NOMO-1 treated with DMSO at 0.1 percent for 48 hours (cell line): ENCODE results near the gene UTP18.
"Not testable (repeated sequence)": the region's sequence is repeated elsewhere in the genome, so short reads cannot be mapped to it uniquely, and the experiment has no call there.

Experiments used
- DNase-seq: peaks from one replicate; lab custom pipeline; 2025; ENCODE audit not compliant: unreplicated experiment; lab: John Stamatoyannopoulos, UW

UTP18 gene

DNA sequence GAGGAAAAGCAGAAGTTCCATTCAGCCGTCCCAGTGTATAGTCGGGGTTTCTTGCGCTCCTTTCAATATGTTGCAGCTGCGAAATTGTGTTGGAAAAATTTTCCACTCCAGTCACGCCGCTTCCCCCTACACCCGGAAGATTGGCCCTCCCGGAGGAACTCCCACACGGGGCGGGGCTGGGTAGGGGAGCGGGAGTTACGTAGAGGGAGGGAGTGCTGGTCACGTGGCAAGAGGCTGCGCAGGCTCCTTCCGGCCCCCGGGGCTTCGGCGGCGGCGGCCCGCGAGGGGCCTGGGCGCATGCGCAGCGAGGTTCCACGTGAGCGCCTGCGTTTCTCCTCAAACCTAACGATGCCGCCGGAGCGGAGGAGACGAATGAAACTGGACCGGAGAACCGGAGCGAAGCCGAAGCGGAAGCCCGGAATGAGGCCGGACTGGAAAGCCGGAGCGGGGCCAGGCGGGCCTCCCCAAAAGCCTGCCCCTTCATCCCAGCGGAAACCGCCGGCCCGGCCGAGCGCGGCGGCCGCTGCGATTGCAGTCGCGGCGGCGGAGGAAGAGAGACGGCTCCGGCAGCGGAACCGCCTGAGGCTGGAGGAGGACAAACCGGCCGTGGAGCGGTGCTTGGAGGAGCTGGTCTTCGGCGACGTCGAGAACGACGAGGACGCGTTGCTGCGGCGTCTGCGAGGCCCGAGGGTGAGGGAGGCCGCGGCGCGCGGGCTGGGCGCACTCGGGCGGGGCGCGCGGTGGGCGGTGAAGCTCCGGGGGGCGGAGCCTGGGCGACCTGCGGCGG is at the start of gene UTP18:
UTP18 (plus strand) TSS at position 310 of the 787 bp plus-strand sequence; CDS start at position 349, 39 bp downstream.
- peak; percentile 96 for DNase-seq

DNA sequence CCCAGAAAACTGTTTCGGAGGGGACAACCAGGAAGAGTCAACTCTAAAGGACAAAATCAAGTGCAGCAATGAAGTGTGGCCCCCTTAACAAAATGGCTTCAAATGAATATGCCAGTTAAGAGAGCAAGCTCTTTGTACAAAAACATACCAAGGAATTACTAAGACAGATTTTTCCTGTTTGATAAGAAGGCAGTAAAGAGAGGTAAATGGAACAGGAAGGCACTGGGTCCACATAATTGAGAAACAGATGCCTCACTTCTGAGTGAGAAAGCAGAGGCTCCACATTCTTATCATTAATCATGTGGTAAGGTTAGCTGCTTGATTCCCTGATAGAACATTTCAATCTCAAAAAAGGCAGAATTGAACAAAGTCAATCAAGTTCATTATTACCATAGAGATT is 45.4 kb upstream of the UTP18 start:
- DNase-seq: no peak

DNA sequence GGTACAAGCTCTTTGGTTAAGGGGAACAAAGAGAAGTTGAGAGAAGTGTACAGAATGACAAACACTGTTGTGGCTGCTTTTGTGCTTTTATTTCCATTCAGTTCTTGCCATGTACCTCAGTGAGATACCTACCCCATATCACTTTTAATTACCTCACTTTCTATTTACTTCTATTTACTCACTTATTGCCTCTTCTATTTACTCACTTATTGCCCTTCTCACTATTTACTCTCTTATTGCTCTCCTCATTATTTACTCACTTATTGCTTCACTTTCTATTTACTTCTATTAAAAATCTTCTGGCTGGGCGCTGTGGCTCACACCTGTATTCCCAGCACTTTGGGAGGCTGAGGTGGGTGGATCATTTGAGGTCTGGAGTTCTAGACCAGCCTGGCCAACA is 42.4 kb upstream of the UTP18 start:
- DNase-seq: no peak

DNA sequence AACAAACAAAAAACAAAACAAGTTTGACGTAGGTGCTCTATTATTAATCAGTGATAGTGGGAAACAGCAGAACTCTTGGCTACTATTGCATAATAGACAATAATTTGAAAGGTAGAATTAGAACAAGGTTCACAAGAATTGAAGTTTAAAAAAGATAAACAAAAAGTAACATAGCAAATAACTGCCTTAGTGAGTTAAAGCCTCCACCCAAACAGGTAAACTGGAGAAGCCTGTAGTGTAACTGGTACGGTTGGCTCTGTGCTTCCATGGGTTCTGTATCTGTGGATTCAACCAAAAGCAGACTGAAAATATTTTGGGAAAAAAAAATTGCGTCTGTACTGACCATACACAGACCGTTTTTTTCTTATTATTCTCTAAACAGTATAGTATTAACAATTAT is 39.0 kb upstream of the UTP18 start:
- no peak for DNase-seq

DNA sequence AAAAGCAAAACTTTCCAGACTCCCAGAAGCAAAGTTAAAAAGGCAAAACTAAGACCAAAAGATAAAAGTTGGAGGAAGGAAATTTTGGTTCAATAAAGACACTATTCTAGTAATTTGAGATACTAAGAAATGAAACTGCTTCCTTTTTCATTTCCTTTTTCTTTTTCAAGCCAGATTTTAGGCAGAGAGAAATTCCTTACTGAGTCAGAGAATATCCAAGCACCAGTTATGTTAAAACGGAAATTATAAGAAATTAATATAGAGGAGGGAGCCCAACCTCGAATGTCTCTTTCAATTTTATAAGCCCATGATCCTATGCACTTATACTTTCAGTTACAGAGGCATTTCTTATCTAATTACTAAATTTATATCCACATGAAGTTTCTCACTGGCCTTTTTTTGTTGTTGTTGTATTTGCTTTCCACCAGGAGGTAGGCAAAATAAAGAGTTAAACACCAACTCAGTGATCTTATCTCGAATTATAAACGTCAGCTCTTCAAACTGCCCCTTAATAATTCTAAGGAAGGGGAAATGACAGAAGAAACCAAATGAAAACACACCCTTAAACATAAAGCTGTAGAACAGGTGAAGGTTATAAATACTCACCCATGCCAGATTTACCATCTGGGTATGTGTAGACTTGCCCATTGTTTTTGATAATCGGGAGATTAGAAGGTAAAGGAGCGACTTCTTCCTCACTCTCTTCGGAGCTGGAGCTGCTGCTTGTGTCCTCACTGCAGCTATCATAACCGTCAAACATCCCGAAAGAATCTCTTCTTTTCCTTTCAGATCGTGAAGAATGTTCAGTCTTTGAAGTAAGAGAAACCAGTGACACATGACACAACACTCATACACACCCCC is 35.7 kb upstream of the UTP18 start:
- no peak for DNase-seq

DNA sequence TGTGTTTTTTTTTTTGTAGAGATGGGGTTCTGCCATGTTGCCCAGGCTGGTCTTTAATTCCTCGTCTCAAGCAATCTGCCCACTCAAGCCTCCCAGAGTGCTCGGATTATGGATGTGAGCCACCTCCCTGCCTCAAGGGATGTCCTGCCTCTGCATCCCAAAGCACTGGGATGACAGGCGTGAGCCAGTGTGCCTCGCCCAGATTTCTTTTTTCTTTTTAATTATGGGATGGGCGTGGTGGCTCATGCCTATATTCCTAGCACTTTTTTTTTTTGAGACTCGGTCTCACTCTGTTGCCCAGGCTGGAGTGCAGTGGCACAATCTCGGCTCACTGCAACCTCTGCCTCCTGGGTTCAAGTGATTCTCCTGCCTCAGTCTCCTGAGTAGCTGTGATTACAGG is 34.8 kb upstream of the UTP18 start:
- DNase-seq: not testable (repeated sequence)

DNA sequence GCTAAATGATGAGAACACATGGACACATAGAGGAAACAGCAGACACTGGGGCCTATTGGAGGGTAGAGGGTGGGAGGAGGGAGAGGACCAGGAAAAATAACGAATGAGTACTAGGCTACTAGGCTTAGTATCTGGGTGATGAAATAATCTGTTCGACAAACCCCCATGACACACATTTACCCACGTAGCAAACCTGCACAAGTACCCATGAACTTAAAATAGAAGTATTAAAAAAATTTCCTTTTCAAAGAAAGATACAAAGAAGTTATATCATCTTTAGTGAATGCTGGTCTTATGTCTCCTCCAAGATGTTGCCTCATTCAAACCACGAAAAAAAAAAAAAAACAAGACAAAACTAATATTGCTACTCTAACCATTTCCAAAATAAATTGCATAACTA is 32.2 kb upstream of the UTP18 start:
- DNase-seq: no peak

DNA sequence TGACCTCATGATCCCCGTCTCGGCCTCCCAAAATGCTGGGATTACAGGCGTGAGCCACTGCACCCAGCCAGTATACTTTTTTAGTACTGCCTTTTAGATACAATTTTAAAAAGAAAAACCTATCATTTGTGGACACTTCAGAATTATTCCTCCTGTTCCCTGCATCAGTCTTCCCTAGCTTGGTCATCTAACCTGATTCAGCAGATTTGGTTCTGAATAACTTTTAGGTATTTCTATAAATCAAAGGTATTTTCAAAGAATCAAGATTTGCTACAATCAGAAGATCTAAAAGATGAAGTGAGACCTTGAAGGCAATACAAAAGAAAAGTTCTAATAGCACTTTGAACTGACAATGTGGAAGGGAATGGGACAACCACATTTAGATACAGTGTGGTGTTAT is 30.5 kb upstream of the UTP18 start:
- no peak for DNase-seq

DNA sequence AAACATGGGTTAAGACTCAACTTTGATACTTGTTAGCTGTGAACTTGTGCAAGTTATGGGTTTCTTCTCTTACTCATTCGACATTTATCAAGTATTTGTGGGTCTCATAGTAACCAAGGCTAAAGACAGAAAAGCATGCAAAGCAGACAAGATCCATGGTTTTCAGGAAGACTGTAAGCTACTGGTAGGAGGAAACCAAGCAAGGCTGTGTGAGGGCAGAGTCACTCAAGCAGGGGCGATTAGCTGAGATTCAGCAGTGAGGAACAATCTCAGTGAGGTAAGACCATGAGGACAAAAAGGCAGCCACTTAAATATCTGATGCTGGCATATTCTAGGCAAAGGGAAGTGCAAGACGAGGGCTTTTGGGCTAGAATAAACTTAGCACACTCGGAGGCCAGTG is 30.0 kb upstream of the UTP18 start:
- DNase-seq: no peak

DNA sequence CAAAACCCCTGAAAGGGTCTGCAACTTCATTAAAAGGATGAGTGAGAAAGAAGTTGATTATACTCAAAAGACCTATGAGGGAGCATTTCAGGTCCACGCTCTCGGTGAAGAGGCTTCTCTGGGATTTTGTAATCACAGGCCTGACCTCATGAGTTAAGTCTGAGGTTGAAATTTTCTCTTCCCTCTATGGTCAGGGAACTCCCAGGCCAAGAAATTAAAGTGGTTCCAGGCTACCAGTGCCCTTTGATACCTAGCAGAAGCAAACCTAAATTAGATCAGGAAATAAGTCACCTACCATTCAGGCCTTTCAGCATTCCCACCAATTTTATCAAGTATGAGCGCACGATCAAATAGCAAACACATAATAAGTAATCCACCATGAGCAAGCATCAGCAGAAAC is 28.3 kb upstream of the UTP18 start:
- DNase-seq: no peak

DNA sequence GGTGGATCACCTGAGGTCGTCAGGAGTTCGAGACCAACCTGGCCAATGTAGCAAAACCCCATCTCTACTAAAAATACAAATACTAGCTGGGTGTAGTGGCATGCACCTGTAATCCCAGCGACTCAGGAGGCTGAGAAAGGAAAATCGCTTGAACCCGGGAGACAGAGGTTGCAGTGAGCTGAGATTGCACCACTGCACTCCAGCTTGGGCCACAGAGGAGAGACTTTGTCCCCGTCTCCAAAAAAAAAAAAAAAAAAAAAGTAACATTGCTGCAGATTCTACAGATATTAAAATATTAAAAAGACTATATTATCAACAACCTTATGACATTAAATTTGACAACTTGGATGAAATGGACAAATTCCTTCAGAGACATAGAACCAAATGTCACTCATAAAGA is 26.2 kb upstream of the UTP18 start:
- no peak for DNase-seq

DNA sequence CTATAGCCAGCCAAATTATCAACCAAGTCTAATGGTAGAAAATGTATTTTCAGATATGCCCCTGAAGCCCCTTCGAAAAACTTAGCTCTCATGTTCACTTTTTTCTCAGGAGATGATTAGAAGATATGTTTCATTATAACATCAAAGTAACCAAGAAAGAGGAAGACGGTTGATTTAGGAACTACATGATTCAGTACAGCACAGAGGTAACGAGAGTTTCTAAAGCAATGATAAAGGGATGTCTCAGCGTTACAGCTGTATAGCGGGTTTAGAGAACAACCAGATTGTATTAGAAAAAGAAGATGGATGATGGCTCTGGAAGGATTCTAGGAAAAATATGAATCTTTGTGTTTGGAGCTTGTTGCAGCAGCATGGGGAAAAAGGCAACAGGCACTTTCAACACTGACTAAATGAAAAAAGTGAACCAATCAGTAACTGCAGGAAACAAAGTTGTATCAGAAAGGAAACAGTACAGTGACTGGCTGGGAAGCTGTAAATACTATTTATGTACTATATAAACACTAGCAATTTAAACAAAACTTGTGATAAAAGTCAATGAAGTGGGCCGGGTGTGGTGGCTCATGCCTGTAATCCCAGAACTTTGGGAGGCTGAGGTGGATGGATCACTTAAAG is 22.0 kb upstream of the UTP18 start:
- peak; percentile 72 for DNase-seq

DNA sequence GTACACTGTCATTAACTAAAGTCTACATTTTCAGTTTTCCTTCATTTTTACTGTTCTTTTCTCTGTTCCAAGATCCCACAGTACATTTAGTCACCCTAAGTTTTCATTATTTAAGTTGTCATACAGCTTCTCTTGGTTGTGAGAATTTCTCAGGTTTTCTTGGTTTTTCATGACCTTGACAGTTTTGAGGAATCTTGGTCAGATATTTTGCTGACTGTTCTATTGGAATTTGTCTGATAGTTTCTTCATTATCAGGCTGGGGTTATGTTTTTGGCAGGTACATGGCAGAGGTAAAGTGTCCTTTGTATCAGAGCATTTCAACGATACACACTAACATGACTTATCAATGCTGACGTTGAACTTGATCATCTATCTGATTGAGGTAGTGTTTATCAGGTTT is 20.1 kb upstream of the UTP18 start:
- DNase-seq: no peak

DNA sequence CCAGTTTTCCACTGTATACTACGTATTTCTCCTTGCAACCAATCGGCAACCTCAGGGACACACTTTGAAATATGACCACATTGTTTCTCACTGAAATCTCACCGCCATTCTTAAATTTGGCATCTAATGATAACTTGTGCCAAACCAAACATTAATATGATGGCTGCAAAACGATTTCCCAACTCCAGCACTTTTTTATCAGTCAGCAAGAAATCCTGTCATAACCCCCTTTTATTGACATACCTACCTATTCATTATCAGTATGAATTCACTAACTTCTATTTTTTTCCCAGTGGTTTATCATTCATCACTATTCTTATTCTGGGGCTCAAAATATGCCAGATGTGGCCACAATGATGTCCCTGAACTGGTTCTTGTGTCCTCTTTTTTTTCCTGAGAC is 16.3 kb upstream of the UTP18 start:
- no peak for DNase-seq

DNA sequence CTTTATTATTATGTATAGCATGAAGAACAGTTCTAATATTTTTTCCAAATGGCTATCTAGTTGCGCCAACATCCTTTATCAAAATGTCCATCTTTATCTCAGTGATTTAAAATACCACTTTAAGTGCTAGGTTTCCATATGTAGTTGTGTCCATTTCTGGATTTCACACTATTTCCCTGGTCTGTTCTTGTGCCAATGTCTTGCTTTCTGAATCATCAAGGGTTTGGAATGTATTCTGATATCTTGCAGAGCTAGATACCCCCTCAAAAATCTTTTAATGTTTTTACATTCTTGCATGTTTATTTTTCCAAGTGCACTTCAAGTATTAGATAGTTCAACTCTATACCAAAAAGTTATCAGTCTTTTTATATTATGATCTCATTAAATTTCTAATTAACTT is 14.8 kb upstream of the UTP18 start:
- DNase-seq: no peak

DNA sequence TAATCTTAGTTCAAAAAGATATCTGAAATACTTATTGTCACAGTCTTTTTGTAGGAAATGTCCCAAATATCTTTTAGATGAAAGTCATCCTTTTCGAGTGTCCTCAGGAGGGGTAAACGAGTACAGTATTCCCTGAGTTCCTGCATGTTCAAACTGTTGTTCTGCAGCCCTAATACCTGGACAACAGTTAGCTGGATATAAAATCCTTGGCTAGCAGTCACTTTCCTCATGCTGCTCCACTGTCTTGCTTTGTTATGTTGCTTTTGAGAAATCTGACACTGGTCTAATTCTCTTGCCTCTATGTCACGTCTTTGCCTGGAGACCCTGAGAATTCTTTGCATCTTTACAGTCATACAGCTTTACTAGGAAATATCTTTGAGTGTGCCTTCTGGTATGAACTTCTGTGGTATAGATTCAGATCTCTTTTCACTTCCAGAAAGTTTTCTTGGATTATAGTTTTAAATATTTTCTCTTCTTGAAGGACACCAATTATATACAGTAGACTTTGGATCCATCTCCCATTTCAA is 10.0 kb upstream of the UTP18 start:
- no peak for DNase-seq

DNA sequence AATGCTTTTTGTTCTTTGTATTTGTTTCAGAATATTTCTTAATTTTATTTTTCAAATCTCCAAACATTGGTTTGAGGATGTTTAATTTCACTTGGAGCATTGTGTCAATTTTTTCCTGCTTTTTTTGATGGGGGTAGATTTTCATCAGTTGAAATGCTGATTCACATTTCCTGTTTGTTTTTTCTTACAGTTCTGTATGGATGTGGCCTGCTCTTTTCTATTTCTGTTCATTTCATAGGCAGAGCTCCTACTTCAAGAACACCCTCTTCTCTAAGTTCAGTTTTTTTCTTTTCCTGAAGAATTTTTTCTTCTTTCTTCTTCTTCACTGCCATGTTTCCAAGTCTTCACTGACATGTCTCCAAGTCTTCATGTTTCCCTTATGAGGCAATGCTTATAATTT is 9.3 kb upstream of the UTP18 start:
- no peak for DNase-seq

DNA sequence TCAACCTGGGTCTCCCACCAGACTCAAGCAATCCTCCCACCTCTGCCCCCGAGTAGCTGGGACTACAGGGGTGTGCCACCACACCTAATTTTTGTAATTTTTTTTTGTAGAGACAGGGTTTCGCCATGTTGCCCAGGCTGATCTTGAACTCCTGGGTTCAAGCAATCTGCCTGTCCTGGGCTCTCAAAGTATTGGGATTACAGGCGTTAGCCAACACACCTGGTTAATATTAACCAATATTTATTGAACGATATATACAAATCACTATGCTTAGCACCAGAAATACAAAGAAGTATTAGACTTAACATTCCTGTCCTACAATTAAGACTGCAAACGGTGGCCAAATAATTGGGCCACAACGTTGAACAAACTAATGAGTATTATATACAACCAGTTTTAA is 4.7 kb upstream of the UTP18 start:
- no peak for DNase-seq

DNA sequence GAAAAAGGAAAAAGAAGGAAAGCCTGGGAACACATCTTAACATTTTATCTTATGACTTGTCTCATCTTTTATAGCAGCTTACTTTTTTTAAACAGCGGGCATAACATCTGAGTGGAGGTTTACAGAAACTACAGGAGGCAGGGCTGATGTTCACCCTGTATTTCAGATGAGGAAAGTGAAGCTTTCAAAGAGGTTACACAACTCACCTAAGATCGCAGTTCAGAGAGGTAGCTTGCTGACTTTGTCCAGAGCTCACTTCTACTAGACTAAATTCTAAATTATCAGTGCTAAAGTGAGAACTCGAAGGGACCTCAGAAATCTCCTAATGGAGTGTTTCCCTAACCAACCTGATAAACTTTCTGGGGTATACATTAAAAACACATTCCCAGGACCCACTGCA is 4.2 kb upstream of the UTP18 start:
- no peak for DNase-seq

DNA sequence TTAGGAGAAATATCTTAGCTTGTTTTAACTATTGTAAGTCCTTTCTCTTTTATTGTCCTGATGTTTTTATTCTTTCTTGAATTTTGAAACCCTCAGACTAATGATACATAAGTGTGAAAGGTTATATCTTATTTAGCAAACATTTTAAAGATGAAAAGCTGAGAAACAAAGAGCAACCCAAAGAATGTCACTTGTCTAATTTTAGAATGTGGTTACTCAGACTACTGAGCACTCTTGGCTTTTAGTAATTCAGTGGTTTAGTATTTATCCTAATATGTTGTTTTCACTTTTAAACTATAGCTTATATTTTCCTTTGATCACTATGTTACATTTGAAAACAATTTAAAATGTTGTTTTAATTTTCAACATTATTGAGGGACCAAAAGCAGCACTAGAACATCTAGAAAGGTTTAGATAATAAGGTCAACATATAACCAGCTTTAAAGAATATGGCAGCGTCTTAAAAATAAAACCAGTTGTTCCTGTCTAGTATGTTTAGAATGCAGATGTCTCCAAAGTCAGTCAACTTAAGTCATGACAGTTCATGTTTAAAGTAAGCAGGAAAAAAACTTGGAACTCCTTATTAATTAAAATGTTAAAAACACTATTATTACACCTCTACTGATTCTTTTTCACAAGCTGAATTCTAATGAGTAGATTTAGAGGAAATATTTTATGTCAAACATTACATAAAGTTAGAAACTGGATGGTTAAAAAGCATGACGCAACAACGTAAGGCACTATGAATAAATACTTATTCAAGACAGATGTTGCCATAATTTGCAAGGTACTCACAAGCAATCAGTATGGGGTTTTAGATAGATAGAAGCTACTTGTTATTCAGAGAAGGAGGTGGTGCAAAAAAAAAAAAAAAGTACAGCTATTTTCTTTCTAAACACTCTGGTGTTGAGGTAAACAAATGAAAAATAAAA is 2.9 kb upstream of the UTP18 start:
- DNase-seq: no peak
